ENCODE data around the gene PFN1. TPM values are rescaled to one million over a fixed set of nuclear protein-coding genes. Genes with fewer than 3 reads are reported as not detected.

PFN1 gene
- total RNA-seq: 100 to 1,000 TPM; 201 to 415 (median 323) TPM
- 100 to 1,000 TPM; 254 to 542 TPM for polyA plus RNA-seq
- long read RNA-seq, donor 1, transcript PFN1-201 (3 exons, 1,291 nt): major isoform, 60 of 62 reads
- long read RNA-seq, donor 1, partial matches to known transcripts: 0 of 62 reads
- long read RNA-seq, donor 1, other reads (novel, unspliced or antisense): 2 of 62 reads
- long read RNA-seq, donor 2, transcript PFN1-203 (2 exons, 1,173 nt): minor isoform, 80 of 524 reads
- long read RNA-seq, donor 2, transcript PFN1-201 (3 exons, 1,291 nt): major isoform, 416 of 524 reads
- long read RNA-seq, donor 2, partial matches to known transcripts: 9 of 524 reads
- long read RNA-seq, donor 2, other reads (novel, unspliced or antisense): 19 of 524 reads
- long read RNA-seq, donor 3, transcript PFN1-201 (3 exons, 1,291 nt): major isoform, 443 of 473 reads
- long read RNA-seq, donor 3, transcript PFN1-203 (2 exons, 1,173 nt): minor isoform, 11 of 473 reads
- long read RNA-seq, donor 3, partial matches to known transcripts: 7 of 473 reads
- long read RNA-seq, donor 3, other reads (novel, unspliced or antisense): 12 of 473 reads

DNA sequence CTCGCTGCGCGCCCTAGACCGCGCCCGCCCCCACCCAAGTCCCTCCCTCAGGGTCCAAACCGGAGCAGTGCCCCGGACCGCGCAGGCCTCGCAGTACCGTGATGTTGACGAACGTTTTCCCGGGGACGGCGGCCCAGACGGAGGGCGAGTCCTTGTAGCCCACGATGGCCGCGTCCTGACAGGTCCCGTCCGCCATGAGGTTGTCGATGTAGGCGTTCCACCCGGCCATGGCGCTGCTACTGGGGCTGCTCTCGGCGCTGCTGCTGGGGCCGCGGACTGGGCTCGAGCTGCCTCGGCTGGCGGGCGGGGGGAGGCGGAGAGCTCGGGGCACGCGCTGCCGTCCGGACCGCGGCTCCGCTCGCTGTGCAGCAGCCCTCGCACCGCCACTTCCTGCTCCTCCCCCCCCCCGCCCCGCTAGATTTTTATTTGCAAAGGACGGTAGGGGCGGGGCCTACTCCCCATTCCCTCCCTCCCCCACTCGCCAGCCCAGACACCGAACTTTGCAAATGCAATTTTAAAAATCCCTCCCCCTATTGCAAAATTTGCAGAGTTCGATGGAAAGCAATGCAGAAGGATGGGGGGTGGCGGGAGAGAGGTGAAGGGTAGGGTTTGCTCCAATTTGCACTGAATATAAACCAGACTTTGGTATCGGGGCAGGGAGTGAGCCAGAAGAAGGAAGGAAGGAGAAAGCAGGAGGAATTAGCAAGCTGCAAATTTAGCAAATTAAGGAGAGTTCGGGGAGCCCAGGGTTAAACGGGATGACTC lies at the start of gene PFN1:
Gene PFN1, minus strand, starts transcription at position 365 of the 765 bp plus-strand sequence. Its CDS starts 136 bp downstream, at position 229.
- Histone ChIP-seq H3K4me1 (ENCODE audit: insufficient read depth) (peaks cover 2% of the 10 kb centered on the region), H3K4me3 (peak within 1 kb of the TSS; percentile 100), H3K9me3 (no peaks in the 10 kb centered on the region), H3K27me3 (no peaks in the 10 kb centered on the region), H3K27ac (peak within 1 kb of the TSS; percentile 82 to 96), H3K36me3 (no peaks in the 10 kb centered on the region)
- TF ChIP-seq, protein P1, sequence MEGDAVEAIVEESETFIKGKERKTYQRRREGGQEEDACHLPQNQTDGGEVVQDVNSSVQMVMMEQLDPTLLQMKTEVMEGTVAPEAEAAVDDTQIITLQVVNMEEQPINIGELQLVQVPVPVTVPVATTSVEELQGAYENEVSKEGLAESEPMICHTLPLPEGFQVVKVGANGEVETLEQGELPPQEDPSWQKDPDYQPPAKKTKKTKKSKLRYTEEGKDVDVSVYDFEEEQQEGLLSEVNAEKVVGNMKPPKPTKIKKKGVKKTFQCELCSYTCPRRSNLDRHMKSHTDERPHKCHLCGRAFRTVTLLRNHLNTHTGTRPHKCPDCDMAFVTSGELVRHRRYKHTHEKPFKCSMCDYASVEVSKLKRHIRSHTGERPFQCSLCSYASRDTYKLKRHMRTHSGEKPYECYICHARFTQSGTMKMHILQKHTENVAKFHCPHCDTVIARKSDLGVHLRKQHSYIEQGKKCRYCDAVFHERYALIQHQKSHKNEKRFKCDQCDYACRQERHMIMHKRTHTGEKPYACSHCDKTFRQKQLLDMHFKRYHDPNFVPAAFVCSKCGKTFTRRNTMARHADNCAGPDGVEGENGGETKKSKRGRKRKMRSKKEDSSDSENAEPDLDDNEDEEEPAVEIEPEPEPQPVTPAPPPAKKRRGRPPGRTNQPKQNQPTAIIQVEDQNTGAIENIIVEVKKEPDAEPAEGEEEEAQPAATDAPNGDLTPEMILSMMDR (IDR thresholded peaks at IDR 0.05): peak in 1 of 3 donors; percentile 9
- TF ChIP-seq EP300 (IDR thresholded peaks at IDR 0.05) (no peak), POLR2A (IDR thresholded peaks at IDR 0.05) (peak; percentile 61)
- DNase-seq: peak; percentile 87 to 94 (median 89)
- 0 to 1% (median 0%) methylated on average over 31 to 59 of the region's 59 CpGs for WGBS, 3 donors
- intact Hi-C loops (cut with DNase I): no loop called here

DNA sequence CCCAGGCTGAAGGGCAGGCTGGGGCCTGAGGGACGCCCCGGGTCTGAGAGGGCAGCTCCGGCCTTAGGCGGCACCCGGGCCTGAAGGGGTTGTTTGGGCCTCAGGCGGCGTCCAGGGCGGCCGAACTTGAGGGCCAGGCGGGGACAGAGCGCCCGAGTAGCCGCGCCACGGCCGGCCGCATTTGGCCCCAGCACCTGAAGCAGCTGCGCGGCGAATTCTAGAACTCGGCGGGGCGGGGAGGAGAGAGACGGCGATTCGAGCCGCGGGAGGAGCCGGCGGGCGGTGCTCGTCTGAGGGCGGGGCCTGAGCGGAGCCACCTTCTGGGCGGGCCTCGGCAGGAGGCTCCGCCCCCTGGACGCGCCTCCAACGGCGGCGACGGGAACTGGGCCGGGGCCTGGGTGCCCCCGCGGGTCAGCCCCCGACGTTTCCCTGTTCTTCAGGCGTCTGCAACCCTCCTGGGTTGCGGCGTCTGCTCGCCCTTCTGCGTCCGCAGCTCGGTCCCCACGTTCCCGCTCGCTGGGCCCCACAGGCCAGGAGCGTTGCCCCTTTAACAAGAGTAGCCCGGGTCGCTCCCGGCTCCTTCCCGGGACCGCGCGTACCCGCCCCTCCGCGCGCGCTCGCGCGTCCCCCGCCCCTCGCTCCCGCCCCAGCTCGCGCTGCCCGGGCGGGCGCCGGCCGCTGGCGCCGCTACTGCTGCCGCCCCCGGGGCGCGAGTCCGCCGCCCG lies 49.1 kb upstream of the PFN1 start, which contains the start of the genes INCA1 and KIF1C:
Gene INCA1, minus strand, starts transcription at position 221 of the 725 bp plus-strand sequence. CDS start 3,085 bp downstream, outside the sequence.
Gene KIF1C, plus strand, starts transcription at position 649 of the 725 bp plus-strand sequence. CDS start 2,297 bp downstream, outside the sequence.
- DNase-seq: peak; percentile 94 to 96 (median 95)
- H3K4me3 ChIP-seq: peak within 1 kb of the TSS; percentile 75
- H3K9me3 ChIP-seq: no peaks in the 10 kb centered on the region
- 0% methylated on average over 30 to 93 of the region's 93 CpGs for WGBS, 3 donors
- peaks cover 12% of the 10 kb centered on the region for H3K4me1 ChIP-seq (ENCODE audit: insufficient read depth)
- H3K27ac ChIP-seq: peak within 1 kb of the TSS; percentile 74 to 90
- no peaks in the 10 kb centered on the region for H3K36me3 ChIP-seq
- intact Hi-C loops (cut with DNase I): no loop called here
- TF ChIP-seq EP300 (IDR thresholded peaks at IDR 0.05) (no peak), POLR2A (IDR thresholded peaks at IDR 0.05) (peak; percentile 74)
- TF ChIP-seq, protein P1 (IDR thresholded peaks at IDR 0.05): peak in 2 of 3 donors; percentile 54 to 59
- no peaks in the 10 kb centered on the region for H3K27me3 ChIP-seq

DNA sequence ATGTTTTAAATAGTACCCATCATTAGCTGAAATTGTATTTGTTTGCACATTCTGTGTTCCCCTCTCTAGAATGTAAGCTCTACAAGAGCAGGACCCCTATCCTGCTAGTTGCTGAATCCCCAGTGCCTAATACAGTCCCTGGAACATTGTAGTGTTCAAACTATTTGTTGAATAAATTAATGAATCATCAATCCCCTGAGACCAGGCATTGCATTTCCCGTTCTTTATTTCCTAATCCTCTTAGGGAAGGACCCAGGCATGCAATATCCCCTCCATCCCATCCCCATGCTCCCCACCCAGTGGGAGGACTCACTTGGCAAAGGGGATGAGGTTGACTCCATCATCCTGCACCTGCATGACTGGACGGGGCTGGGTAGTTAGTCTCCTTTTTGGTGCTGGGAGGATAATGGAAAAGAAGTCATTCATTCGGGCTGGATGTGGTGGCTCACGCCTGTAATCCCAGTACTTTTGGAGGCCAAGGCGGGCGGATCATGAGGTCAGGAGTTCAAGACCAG lies 45.8 kb upstream of the PFN1 start:
- H3K9me3 ChIP-seq: no peaks in the 10 kb centered on the region
- DNase-seq: no peak
- WGBS, 3 donors: 79 to 86% (median 86%) methylated on average over 6 of the region's 6 CpGs
- intact Hi-C loops (cut with DNase I): no loop called here
- no peaks in the 10 kb centered on the region for H3K27me3 ChIP-seq
- no peak for TF ChIP-seq EP300 (IDR thresholded peaks at IDR 0.05)
- TF ChIP-seq POLR2A (IDR thresholded peaks at IDR 0.05): no peak
- TF ChIP-seq, protein P1 (IDR thresholded peaks at IDR 0.05): no peak
- peaks cover 10% of the 10 kb centered on the region for H3K4me1 ChIP-seq (ENCODE audit: insufficient read depth)
- no peak overlapping the region for H3K27ac ChIP-seq
- H3K4me3 ChIP-seq: no peak overlapping the region
- no peaks in the 10 kb centered on the region for H3K36me3 ChIP-seq

All from ovary (tissue), 10 donors.